Ishikawa (cell line): ENCODE data around the gene SYT7.

Experiments used
- EGR1 ChIP-seq: IDR thresholded peaks from 2 replicates; pipeline ENCODE4 v1.6.1; 2012
- NFIC ChIP-seq: IDR thresholded peaks from 2 replicates; pipeline ENCODE4 v1.6.1; 2012
- RAD21 ChIP-seq: IDR thresholded peaks from 2 replicates; pipeline ENCODE4 v1.6.1; 2012; ENCODE audit warnings: low read depth
- REST ChIP-seq: IDR thresholded peaks from 2 replicates; pipeline ENCODE4 v1.6.1; 2012; ENCODE audit warnings: low read depth, mild to moderate bottlenecking
- TEAD4 ChIP-seq: IDR thresholded peaks from 2 replicates; pipeline ENCODE4 v1.6.1; 2012
- YY1 ChIP-seq: IDR thresholded peaks from 2 replicates; pipeline ENCODE4 v1.6.1; 2012; ENCODE audit warnings: low read depth

DNA sequence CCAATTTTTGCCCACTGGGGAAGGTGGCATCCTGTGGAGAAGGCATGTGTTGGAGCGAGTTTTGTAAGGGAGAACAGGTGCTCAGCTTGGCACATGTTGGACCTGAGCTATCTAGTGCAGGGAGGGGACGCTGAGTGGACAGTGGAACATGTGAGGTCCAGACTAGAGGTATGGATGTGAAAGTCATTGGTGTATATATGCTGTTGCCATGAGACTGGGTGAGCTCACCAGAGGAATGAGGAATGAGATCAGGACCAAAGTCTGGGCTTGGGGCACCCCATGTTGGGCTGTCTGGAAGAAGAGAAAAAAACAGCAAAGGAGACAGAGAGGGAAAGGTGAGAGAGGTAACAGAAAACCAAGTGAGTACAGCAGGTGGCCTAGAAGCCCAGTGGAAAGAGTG is 12.3 kb upstream of the SYT7 start:
- TF ChIP-seq REST (no peak), TEAD4 (no peak), RAD21 (no peak), NFIC (no peak), YY1 (no peak), EGR1 (no peak)
